Measurements from ENCODE around the gene C9orf50. TPM values are rescaled to one million over a fixed set of nuclear protein-coding genes. Genes with fewer than 3 reads are reported as not detected.

C9orf50 gene
- total and polyA plus RNA-seq, 2 donors (not counting 1 experiment from before 2014, with no cell fraction given), result not detected

DNA sequence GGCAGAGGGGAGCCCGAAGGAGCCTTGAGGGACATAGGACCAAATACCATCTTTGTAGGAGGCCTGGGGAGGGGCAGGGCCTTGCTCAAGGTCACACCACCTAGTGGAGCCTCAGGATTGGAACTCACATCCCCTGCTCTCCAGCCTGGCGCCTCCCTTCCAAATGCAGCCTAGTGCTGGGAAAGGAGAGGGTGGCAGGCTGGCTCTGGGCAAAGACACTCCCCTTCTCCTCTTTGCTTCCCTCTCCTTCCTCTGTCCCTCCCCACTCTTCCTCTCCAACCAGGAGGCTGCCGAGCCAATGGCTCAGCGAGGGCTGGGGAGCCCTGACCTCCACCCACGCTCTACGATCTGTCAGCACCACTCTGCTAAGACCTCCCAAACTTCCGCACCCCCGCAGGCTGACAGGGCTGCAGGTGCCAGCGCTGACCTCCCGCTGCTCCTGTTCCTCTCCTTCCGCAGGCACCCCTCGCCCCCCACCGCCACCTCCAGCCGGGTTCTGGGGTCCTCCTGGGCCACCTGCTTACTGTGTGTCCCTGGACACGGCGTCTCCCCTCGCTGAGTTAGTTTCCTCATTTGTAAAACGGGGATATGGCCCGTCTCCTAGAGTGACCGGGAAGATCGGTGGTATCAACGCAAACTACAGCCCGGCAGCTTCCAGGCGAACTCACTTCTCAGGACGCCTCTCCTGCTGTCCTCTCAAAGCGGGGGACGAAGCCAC, 52.9 kb downstream of the C9orf50 start:
- Histone ChIP-seq H3K4me2 (replicated peaks; ENCODE audit: low read depth, low read length, poor library complexity, severe bottlenecking) (peak overlapping the region; percentile 74), H3K27ac (ENCODE audit: low read length in 2 of 2) (no peak overlapping the region), H3K4me1 (ENCODE audit: control insufficient read depth in 2 of 2, insufficient read depth in 2 of 2, low read length in 2 of 2) (peaks cover 15 to 18% of the 10 kb centered on the region in 2 donors), H3K9me3 (ENCODE audit: control extremely low read depth in 1 of 3, control insufficient read depth in 2 of 3, insufficient read depth in 1 of 3, low read length in 2 of 3) (peaks cover 0 to 3% (median 0%) of the 10 kb centered on the region in 3 donors), H3K9ac (ENCODE audit: low read length) (peak overlapping the region; percentile 29), H3K79me2 (ENCODE audit: control insufficient read depth, insufficient read depth, low read length) (no peaks in the 10 kb centered on the region), H3K36me3 (replicated peaks in 1 of 2; ENCODE audit: control extremely low read depth in 1 of 2, control insufficient read depth in 1 of 2, extremely low read depth in 1 of 2, insufficient read depth in 2 of 2, low read length in 1 of 2) (no peaks in the 10 kb centered on the region), H3K27me3 (replicated peaks in 1 of 4; ENCODE audit: control extremely low read depth in 1 of 4, control insufficient read depth in 3 of 4, insufficient read depth in 4 of 4, low read length in 3 of 4) (peaks cover 0 to 38% (median 11%) of the 10 kb centered on the region in 4 experiments), H2AFZ (ENCODE audit: insufficient read depth, low read depth, low read length, poor library complexity, severe bottlenecking) (peak overlapping the region; percentile 38), H3K4me3 (ENCODE audit: control extremely low read depth in 1 of 5, extremely low read depth in 1 of 5, insufficient read depth in 1 of 5, low read depth in 2 of 5, low read length in 4 of 5) (peak overlapping the region in 1 of 5 experiments; percentile 24), H4K20me1 (ENCODE audit: control insufficient read depth, insufficient read depth, low read length, poor library complexity, severe bottlenecking) (no peaks in the 10 kb centered on the region)
- CTCF ChIA-PET, result interaction anchor here (0.7 to 1.3 kb wide), 2 partner anchors 388 to 437 kb away, joined by 3 read pairs; no protein-coding TSS in a partner anchor
- Mint-ChIP-seq H3K27me3 (peaks cover 42% of the 10 kb centered on the region), H3K4me1 (peaks cover 12% of the 10 kb centered on the region), H3K9me3 (ENCODE audit: insufficient read depth) (no peaks in the 10 kb centered on the region), H3K4me3 (peak overlapping the region; percentile 81), H3K27ac (no peak overlapping the region)
- WGBS (ENCODE audit: insufficient coverage), result 3% methylated on average over 26 of the region's 27 CpGs
- ATAC-seq (ENCODE audit: low read depth) (no peak), DNase-seq (no peak)
- intact Hi-C loops (cut with micrococcal nuclease), result no loop called here
- TF ChIP-seq, protein P1, sequence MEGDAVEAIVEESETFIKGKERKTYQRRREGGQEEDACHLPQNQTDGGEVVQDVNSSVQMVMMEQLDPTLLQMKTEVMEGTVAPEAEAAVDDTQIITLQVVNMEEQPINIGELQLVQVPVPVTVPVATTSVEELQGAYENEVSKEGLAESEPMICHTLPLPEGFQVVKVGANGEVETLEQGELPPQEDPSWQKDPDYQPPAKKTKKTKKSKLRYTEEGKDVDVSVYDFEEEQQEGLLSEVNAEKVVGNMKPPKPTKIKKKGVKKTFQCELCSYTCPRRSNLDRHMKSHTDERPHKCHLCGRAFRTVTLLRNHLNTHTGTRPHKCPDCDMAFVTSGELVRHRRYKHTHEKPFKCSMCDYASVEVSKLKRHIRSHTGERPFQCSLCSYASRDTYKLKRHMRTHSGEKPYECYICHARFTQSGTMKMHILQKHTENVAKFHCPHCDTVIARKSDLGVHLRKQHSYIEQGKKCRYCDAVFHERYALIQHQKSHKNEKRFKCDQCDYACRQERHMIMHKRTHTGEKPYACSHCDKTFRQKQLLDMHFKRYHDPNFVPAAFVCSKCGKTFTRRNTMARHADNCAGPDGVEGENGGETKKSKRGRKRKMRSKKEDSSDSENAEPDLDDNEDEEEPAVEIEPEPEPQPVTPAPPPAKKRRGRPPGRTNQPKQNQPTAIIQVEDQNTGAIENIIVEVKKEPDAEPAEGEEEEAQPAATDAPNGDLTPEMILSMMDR (IDR thresholded peaks at IDR 0.05), result no peak
- TF ChIP-seq EZH2 (IDR thresholded peaks at IDR 0.05; ENCODE audit: borderline replicate concordance, insufficient read depth, low read depth, low read length, poor library complexity, severe bottlenecking), result no peak
- POLR2A ChIA-PET, result interaction anchor here (0.6 to 1.0 kb wide), 2 partner anchors 184 to 402 kb away, joined by 3 read pairs; no protein-coding TSS in a partner anchor

DNA sequence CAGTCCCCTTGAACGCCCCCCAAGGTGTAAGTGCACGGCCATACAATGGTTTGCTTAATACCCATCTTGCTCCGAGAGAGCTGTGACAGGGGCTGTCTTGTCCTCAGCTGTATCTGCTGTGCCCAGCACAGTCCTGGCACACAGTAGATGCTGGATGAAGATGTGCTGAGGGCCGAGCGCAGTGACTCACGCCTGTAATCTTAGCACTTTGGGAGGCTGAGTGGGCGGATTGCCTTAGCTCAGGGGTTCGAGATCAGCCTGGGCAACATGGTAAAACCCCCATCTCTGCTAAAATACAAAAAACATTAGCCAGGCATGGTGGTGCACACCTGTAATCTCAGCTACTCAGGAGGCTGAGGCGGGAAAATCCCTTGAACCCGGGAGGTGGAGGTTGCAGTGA, 53.6 kb downstream of the C9orf50 start:
- Histone ChIP-seq H4K20me1 (ENCODE audit: control insufficient read depth, insufficient read depth, low read length, poor library complexity, severe bottlenecking) (no peaks in the 10 kb centered on the region), H3K4me3 (ENCODE audit: control extremely low read depth in 1 of 5, extremely low read depth in 1 of 5, insufficient read depth in 1 of 5, low read depth in 2 of 5, low read length in 4 of 5) (no peak overlapping the region), H3K9ac (ENCODE audit: low read length) (no peak overlapping the region), H3K27me3 (replicated peaks in 1 of 4; ENCODE audit: control extremely low read depth in 1 of 4, control insufficient read depth in 3 of 4, insufficient read depth in 4 of 4, low read length in 3 of 4) (peaks cover 0 to 38% (median 11%) of the 10 kb centered on the region in 4 experiments), H3K4me2 (replicated peaks; ENCODE audit: low read depth, low read length, poor library complexity, severe bottlenecking) (no peak overlapping the region), H3K27ac (ENCODE audit: low read length in 2 of 2) (no peak overlapping the region), H3K36me3 (replicated peaks in 1 of 2; ENCODE audit: control extremely low read depth in 1 of 2, control insufficient read depth in 1 of 2, extremely low read depth in 1 of 2, insufficient read depth in 2 of 2, low read length in 1 of 2) (no peaks in the 10 kb centered on the region), H3K9me3 (ENCODE audit: control extremely low read depth in 1 of 3, control insufficient read depth in 2 of 3, insufficient read depth in 1 of 3, low read length in 2 of 3) (peaks cover 0 to 3% (median 0%) of the 10 kb centered on the region in 3 donors), H3K4me1 (ENCODE audit: control insufficient read depth in 2 of 2, insufficient read depth in 2 of 2, low read length in 2 of 2) (peaks cover 15 to 18% of the 10 kb centered on the region in 2 donors), H2AFZ (ENCODE audit: insufficient read depth, low read depth, low read length, poor library complexity, severe bottlenecking) (no peak overlapping the region), H3K79me2 (ENCODE audit: control insufficient read depth, insufficient read depth, low read length) (no peaks in the 10 kb centered on the region)
- 89% methylated on average over 9 of the region's 10 CpGs for WGBS (ENCODE audit: insufficient coverage)
- H3K4me1 Mint-ChIP-seq, result peaks cover 12% of the 10 kb centered on the region
- TF ChIP-seq, protein P1 (IDR thresholded peaks at IDR 0.05), result no peak
- TF ChIP-seq EZH2 (IDR thresholded peaks at IDR 0.05; ENCODE audit: borderline replicate concordance, insufficient read depth, low read depth, low read length, poor library complexity, severe bottlenecking), result no peak
- H3K27ac Mint-ChIP-seq, result no peak overlapping the region
- ChIA-PET CTCF (interaction anchor here (0.7 to 1.3 kb wide), 2 partner anchors 387 to 436 kb away, joined by 3 read pairs; no protein-coding TSS in a partner anchor), POLR2A (interaction anchor here (0.6 to 1.0 kb wide), 2 partner anchors 183 to 401 kb away, joined by 3 read pairs; no protein-coding TSS in a partner anchor)
- H3K9me3 Mint-ChIP-seq (ENCODE audit: insufficient read depth), result no peaks in the 10 kb centered on the region
- peaks cover 48% of the 10 kb centered on the region for H3K27me3 Mint-ChIP-seq
- DNase-seq (no peak), ATAC-seq (ENCODE audit: low read depth) (no peak)
- no peak overlapping the region for H3K4me3 Mint-ChIP-seq
- intact Hi-C loops (cut with micrococcal nuclease), result no loop called here

Data from B cell (primary cell).